HG03135 (cell line): ENCODE data around the gene LYRM7.

Experiments used
- ATAC-seq: cut with Tn5 transposase; IDR thresholded peaks from one replicate; pipeline ENCODE4 v1.9.1; 2021; ENCODE audit warnings: mild to moderate bottlenecking, moderate library complexity; ENCODE audit not compliant: unreplicated experiment

LYRM7 gene

GRCh38 chr5:131254741-131255140 lies 84.0 kb downstream of the LYRM7 start:
- ATAC-seq: no peak
